Measurements from ENCODE around the gene FBXO11. TPM values are rescaled to one million over a fixed set of nuclear protein-coding genes. Genes with fewer than 3 reads are reported as not detected.

Gene FBXO11
- polyA plus RNA-seq, 1 of the 3 experiments (the other 2 are of a cell fraction) = 26.6 TPM

DNA sequence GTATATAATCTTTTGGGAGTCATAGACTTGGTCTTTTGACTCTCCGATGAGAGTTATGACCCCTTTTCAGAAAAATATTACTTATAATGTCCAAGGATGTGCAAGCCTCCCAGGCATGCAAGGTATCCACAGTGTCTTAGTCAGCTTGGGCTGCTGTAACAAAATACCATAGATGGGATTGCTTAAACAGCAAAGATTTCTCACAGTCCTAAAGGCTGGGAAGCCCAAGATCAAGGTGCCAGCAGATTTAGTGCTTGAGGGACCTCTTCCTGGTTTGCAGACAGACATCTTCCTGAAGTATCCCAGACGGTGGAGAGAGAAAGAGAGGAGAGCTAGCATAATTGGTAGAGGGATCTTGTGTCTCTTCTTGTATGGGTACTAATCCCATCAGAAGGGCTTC is 35.6 kb upstream of the FBXO11 start:
- no peaks in the 10 kb centered on the region for H4K20me1 ChIP-seq (ENCODE audit: insufficient read depth)

DNA sequence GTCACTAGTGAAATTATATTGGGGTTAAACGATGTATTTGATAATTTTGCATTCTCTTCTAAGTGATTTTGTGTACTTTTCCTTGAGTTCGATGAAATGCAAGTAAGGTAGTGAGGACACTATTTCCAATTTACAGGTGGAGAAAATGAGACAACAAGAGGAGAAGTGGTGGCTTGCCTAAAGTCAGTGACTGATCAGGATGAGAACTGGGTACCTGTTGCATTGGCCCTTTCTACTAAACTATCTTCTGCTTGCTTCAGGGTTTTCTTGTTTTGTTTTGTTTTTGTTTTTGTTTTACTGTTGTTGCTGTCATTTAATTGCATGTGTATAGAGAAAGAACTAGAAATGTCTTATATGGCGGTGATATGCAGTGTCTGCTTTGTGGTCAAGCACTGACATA is 31.4 kb upstream of the FBXO11 start:
- ChIA-PET POLR2A (no interaction called here), CTCF (no interaction called here)
- Histone ChIP-seq H3K27me3 (ENCODE audit: insufficient read depth) (no peaks in the 10 kb centered on the region), H3K9me3 (no peaks in the 10 kb centered on the region), H3K79me2 (ENCODE audit: insufficient read depth) (no peaks in the 10 kb centered on the region), H3K9ac (no peak overlapping the region), H4K20me1 (ENCODE audit: insufficient read depth) (no peaks in the 10 kb centered on the region), H3K4me1 (ENCODE audit: control insufficient read depth in 1 of 2, insufficient read depth in 2 of 2, low read depth in 1 of 2, low read length in 1 of 2) (no peaks in the 10 kb centered on the region), H3K9me2 (no peaks in the 10 kb centered on the region), H3F3A (replicated peaks; ENCODE audit: insufficient read depth) (no peaks in the 10 kb centered on the region), H3K36me3 (replicated peaks in 1 of 2; ENCODE audit: control insufficient read depth in 1 of 2, insufficient read depth in 2 of 2, low read length in 1 of 2) (no peaks in the 10 kb centered on the region), H3K4me3 (ENCODE audit: low read depth in 2 of 2, low read length in 1 of 2) (no peak overlapping the region), H2AFZ (ENCODE audit: low read depth) (no peak overlapping the region), H3K27ac (ENCODE audit: low read depth in 2 of 2, low read length in 1 of 2) (no peak overlapping the region), H3K4me2 (no peak overlapping the region)
- TF ChIP-seq FOXJ3 (CRISPR knock-in tag; IDR thresholded peaks at IDR 0.05) (no peak), NRF1 (IDR thresholded peaks at IDR 0.05; ENCODE audit: low read depth, low read length) (no peak), SMC3 (IDR thresholded peaks at IDR 0.05; ENCODE audit: low read depth, low read length) (no peak), EZH2phosphoT487 (IDR thresholded peaks at IDR 0.05; ENCODE audit: borderline replicate concordance, low read depth) (no peak), FOSL2 (IDR thresholded peaks at IDR 0.05; ENCODE audit: borderline replicate concordance, low read depth) (no peak), CHD2 (IDR thresholded peaks at IDR 0.05; ENCODE audit: low read length, partially characterized antibody) (no peak), MXI1 (IDR thresholded peaks at IDR 0.05; ENCODE audit: low read depth, low read length) (no peak), TAF1 (IDR thresholded peaks at IDR 0.05; ENCODE audit: borderline replicate concordance, low read depth, low read length) (no peak)
- TF ChIP-seq, protein P1, sequence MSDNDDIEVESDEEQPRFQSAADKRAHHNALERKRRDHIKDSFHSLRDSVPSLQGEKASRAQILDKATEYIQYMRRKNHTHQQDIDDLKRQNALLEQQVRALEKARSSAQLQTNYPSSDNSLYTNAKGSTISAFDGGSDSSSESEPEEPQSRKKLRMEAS (IDR thresholded peaks at IDR 0.05; ENCODE audit: low read depth) = no peak
- TF ChIP-seq, protein P2, sequence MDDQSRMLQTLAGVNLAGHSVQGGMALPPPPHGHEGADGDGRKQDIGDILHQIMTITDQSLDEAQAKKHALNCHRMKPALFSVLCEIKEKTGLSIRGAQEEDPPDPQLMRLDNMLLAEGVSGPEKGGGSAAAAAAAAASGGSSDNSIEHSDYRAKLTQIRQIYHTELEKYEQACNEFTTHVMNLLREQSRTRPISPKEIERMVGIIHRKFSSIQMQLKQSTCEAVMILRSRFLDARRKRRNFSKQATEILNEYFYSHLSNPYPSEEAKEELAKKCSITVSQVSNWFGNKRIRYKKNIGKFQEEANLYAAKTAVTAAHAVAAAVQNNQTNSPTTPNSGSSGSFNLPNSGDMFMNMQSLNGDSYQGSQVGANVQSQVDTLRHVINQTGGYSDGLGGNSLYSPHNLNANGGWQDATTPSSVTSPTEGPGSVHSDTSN (IDR thresholded peaks at IDR 0.05) = no peak
- TF ChIP-seq, protein P3, sequence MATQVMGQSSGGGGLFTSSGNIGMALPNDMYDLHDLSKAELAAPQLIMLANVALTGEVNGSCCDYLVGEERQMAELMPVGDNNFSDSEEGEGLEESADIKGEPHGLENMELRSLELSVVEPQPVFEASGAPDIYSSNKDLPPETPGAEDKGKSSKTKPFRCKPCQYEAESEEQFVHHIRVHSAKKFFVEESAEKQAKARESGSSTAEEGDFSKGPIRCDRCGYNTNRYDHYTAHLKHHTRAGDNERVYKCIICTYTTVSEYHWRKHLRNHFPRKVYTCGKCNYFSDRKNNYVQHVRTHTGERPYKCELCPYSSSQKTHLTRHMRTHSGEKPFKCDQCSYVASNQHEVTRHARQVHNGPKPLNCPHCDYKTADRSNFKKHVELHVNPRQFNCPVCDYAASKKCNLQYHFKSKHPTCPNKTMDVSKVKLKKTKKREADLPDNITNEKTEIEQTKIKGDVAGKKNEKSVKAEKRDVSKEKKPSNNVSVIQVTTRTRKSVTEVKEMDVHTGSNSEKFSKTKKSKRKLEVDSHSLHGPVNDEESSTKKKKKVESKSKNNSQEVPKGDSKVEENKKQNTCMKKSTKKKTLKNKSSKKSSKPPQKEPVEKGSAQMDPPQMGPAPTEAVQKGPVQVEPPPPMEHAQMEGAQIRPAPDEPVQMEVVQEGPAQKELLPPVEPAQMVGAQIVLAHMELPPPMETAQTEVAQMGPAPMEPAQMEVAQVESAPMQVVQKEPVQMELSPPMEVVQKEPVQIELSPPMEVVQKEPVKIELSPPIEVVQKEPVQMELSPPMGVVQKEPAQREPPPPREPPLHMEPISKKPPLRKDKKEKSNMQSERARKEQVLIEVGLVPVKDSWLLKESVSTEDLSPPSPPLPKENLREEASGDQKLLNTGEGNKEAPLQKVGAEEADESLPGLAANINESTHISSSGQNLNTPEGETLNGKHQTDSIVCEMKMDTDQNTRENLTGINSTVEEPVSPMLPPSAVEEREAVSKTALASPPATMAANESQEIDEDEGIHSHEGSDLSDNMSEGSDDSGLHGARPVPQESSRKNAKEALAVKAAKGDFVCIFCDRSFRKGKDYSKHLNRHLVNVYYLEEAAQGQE (IDR thresholded peaks at IDR 0.05; ENCODE audit: low read depth, low read length) = no peak
- TF ChIP-seq, protein P4, sequence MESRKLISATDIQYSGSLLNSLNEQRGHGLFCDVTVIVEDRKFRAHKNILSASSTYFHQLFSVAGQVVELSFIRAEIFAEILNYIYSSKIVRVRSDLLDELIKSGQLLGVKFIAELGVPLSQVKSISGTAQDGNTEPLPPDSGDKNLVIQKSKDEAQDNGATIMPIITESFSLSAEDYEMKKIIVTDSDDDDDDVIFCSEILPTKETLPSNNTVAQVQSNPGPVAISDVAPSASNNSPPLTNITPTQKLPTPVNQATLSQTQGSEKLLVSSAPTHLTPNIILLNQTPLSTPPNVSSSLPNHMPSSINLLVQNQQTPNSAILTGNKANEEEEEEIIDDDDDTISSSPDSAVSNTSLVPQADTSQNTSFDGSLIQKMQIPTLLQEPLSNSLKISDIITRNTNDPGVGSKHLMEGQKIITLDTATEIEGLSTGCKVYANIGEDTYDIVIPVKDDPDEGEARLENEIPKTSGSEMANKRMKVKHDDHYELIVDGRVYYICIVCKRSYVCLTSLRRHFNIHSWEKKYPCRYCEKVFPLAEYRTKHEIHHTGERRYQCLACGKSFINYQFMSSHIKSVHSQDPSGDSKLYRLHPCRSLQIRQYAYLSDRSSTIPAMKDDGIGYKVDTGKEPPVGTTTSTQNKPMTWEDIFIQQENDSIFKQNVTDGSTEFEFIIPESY (IDR thresholded peaks at IDR 0.05; ENCODE audit: borderline replicate concordance, low read depth) = no peak
- TF ChIP-seq, protein P5, sequence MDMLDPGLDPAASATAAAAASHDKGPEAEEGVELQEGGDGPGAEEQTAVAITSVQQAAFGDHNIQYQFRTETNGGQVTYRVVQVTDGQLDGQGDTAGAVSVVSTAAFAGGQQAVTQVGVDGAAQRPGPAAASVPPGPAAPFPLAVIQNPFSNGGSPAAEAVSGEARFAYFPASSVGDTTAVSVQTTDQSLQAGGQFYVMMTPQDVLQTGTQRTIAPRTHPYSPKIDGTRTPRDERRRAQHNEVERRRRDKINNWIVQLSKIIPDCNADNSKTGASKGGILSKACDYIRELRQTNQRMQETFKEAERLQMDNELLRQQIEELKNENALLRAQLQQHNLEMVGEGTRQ (IDR thresholded peaks at IDR 0.05; ENCODE audit: borderline replicate concordance, low read depth, low read length) = no peak
- DNase-seq = no peak
- WGBS (ENCODE audit: low lambda C conversion rate) = 56% methylated on average over 3 of the region's 3 CpGs

More for the DNA sequence above, 35.6 kb upstream of the FBXO11 start:
- Histone ChIP-seq H3K9ac (no peak overlapping the region), H3K4me2 (no peak overlapping the region), H3K27me3 (ENCODE audit: insufficient read depth) (no peaks in the 10 kb centered on the region), H2AFZ (ENCODE audit: low read depth) (no peak overlapping the region), H3K4me3 (ENCODE audit: low read depth in 2 of 2, low read length in 1 of 2) (no peak overlapping the region), H3K4me1 (ENCODE audit: control insufficient read depth in 1 of 2, insufficient read depth in 2 of 2, low read depth in 1 of 2, low read length in 1 of 2) (no peaks in the 10 kb centered on the region), H3F3A (replicated peaks; ENCODE audit: insufficient read depth) (no peaks in the 10 kb centered on the region), H3K36me3 (replicated peaks in 1 of 2; ENCODE audit: control insufficient read depth in 1 of 2, insufficient read depth in 2 of 2, low read length in 1 of 2) (no peaks in the 10 kb centered on the region), H3K9me2 (no peaks in the 10 kb centered on the region), H3K9me3 (no peaks in the 10 kb centered on the region), H3K27ac (ENCODE audit: low read depth in 2 of 2, low read length in 1 of 2) (no peak overlapping the region), H3K79me2 (ENCODE audit: insufficient read depth) (no peaks in the 10 kb centered on the region)
- DNase-seq = no peak
- ChIA-PET CTCF (interaction anchor here (1.0 kb wide), 1 partner anchor 40 kb away, joined by 4 read pairs; no protein-coding TSS in a partner anchor), POLR2A (no interaction called here)
- no peak for TF ChIP-seq POLR2AphosphoS5 (IDR thresholded peaks at IDR 0.05; ENCODE audit: low read depth, low read length)
- TF ChIP-seq GATA2 (CRISPR knock-in tag; IDR thresholded peaks at IDR 0.05) = no peak
- no peak for TF ChIP-seq EZH2phosphoT487 (IDR thresholded peaks at IDR 0.05; ENCODE audit: borderline replicate concordance, low read depth)
- TF ChIP-seq TCF12 (IDR thresholded peaks at IDR 0.05) = no peak
- no peak for TF ChIP-seq RXRA (IDR thresholded peaks at IDR 0.05; ENCODE audit: borderline replicate concordance, low read depth)
- 53% methylated on average over 2 of the region's 2 CpGs for WGBS (ENCODE audit: low lambda C conversion rate)

Data from SK-N-SH (cell line).